ENCODE data around the gene PID1.

The PID1 gene

DNA sequence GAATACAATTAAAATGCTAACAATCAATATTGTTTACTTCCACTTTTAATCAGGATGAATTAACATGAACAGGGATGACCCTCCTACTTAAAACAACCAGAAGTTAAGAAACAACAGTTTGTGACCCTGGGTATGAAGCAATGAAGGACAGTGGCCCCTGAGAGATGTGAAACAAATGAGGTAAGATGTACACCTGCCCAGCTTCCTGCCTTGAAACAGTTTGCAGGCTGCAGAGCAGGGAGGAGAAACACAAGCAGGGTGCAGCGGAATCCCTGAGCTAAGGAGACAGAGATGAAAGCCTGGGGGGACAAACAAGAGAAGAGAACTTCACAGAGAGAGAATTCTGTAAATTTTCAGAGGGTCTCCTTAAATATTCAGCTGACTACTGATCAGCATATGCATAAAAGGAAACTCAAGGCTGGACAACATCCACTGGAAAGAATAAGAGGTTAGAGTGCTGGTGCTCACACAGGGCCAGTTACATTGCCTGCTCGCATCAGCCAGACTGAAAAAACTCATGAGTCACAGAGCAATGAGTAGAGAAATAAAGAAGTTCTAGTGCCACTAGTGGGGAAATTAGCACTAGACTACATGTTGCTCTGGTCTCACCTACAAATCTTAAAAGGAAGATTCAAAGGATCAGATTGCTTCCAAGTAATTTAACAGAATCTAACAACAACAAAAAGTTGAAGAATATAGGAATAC is 106.4 kb downstream of the PID1 start:
- DNase-seq (ENCODE audit: low read depth in 2 of 2), result no peak

- no peak for DNase-seq (ENCODE audit: low read depth in 2 of 2)
Measured at GRCh38 chr2:229163893-229164292, 107.2 kb downstream of the PID1 start.

DNA sequence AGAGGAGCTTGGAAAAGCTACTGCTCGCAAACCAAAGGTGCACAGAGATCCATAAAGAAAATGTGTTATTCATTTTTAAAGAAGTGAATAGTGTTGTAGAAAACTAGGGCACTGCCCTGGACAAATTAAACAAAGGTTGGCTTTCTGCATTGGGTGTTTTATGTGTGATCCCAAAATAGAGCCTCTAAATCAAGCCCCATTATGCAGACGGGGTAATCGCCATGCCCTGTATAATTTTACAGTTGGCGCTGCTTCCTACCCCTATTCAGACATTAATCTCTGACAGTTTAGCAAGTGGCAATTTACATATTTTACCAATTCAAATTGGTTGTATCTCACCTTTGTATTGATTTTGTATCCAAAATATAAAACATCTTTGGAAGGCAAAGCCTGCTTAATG is 109.1 kb downstream of the PID1 start:
- DNase-seq (ENCODE audit: low read depth in 2 of 2), result no peak

- no peak for DNase-seq (ENCODE audit: low read depth in 2 of 2)
Measured at GRCh38 chr2:229160984-229161383, 110.1 kb downstream of the PID1 start.

DNA sequence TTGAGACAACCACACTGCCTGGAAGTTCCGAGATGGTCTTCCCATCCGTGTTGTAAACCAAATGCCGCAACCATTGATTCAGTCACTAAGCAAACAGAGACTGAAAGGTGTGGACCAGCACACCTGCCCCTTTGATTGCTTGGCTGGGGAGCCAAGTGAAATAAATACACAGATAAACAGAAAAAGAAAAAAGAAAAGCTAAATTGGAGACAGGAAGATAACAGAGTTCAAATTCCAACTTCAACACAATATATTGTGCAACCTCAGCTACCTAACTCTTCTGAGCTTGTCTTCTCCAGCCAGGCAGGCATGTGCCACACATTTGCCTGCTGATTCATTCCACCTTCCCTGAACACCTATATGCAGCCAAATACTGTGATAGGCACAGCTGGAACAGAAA is 110.9 kb downstream of the PID1 start:
- DNase-seq (ENCODE audit: low read depth in 2 of 2), result no peak

DNA sequence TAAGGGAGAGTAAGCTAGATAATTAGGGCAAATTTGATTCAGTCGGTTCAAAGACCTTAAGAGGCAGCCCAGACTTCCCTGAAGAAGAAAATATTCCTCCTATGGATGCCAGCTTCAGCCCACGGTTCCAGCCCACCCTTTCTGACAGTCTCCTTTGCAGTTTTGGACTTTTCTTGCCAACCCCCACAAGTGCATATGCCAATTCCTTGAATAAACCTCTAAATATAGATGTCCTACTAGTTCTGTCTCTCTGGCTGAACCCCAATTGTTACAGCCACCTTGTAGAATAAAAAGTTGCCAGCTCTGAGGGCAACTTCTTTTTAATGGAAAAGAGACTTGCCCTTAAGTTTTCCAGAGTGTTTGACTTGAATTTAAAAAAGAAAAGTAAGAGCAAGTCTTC is 111.7 kb downstream of the PID1 start:
- no peak for DNase-seq (ENCODE audit: low read depth in 2 of 2)

- no peak for DNase-seq (ENCODE audit: low read depth in 2 of 2)
Measured at GRCh38 chr2:229154381-229154780, 116.7 kb downstream of the PID1 start.

DNA sequence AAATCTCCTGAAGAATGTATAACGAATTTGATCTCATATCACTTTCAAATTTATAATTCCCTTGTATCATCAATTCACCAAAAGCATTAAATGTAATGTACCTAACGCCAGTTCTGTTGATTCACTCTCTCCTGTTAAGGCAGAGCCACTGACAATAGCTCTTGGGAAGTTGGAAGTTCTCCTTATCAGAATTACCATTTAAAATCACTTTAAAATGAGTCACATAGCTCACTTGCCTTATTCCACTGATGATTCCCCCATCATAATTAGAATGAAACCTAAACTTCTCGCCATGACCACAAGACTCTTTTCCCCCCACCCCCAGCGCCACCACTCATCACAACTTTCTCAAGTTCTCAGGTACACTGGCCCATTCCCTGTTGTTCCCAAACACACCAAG is 117.1 kb downstream of the PID1 start:
- DNase-seq (ENCODE audit: low read depth in 2 of 2), result no peak

DNA sequence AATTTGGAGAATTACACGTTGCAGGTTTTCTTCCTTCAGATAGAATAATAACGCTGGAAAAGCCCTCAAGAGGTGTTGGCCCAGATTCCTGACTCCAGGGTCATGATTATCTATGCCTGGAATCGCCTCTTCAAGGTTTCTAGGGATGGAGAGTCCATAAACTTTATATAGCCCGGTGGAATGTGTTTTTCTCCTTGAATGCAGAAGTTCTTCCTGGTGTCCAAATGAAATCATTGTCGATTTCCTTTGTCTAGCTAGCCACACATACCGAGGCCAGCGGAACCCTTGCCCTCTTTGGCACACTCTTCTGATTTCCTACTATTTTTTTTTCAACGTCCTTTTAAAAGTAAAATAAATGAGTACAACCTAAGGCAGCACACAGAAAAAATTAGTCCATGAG is 117.8 kb downstream of the PID1 start:
- DNase-seq (ENCODE audit: low read depth in 2 of 2), result no peak

- DNase-seq (ENCODE audit: low read depth in 2 of 2), result no peak
Measured at GRCh38 chr2:229152674-229153073, 118.4 kb downstream of the PID1 start.

DNA sequence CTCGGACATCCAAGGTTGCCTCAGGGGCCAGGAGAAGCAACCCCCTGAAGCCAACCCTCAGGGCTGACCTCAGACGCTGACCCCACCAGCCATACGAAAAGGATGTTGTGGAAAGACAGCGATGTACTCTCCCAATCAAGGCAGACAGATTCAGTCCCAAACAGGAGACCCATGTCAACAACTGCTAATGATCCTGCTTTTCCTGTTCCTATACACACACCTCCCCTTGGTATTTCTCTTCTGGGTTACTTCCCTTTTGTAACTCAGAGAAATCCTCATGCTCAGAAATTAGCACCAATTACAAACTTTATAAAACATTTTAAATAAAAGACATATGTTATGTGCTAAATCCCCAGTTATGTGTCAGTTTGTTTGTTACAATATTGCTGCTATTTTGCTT is 120.8 kb downstream of the PID1 start:
- DNase-seq (ENCODE audit: low read depth in 2 of 2), result no peak

- no peak for DNase-seq (ENCODE audit: low read depth in 2 of 2)
Measured at GRCh38 chr2:229141424-229142025, 129.6 kb downstream of the PID1 start.

DNA sequence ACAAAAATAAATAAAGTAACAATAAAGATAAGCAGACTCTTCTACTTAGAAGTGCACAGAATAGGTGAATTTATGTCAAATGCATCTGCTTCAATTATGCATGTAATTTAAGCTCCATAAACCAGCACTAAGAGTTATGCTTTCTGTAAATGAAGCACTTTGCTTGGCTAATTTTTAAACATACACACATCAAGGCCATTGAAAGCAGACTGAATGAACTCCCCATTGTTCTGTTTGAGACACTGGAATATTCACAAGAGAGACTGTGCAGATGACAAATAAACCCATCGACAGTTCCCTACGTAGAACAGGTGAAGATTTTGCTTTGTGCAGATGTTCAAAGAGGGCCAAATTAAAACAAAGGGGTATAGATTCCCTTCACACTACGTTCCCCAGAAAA is 133.4 kb downstream of the PID1 start:
- DNase-seq (ENCODE audit: low read depth in 2 of 2), result no peak

GRCh38 chr2:229137066-229137465 is 134.0 kb downstream of the PID1 start:
- no peak for DNase-seq (ENCODE audit: low read depth in 2 of 2)

DNA sequence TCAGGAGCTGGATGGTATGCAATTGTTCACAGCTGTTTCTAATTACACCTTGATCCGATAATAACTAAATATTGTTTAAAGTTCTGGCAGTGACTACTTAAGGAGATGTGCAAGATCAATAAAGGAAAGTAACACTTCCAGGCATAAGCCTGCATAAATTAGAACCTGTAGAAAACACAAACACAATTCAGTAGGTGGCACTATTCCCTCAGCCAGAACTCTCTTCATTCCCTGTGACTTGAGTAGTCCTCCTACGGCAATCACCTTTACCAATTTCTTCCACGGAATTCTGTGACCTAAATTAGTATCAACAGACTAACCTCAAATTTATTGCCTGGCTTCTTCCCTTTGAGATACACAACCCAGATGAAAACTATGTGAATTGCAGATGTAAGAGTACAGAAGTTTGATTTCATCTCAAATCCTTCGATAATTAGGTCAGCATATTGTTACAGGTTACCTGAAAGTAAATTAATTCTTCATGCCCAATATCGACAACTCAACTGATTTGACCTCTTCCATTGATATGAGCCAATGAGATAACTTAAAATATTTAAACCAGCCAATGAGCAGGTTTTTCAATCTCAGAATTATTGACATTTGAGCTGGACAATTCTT is 137.8 kb downstream of the PID1 start:
- no peak for DNase-seq (ENCODE audit: low read depth in 2 of 2)

DNA sequence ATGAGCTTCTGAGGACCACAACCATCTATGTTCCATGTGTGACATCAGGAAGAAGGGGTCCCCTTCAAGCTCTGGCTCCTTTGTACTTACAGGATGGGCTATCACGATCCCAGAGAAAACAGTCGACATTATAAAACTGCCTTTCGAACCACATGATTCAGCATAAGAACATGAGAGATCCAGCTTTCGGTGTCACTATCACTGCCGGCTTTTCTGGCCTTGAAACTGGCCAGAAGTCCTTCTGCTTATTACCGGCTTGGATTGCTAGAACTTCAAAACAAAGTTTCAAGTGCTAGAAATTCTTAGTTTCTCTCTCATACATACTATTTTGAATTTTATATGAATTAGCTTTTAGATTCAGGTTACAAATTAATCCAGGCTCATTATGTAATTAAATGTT is 138.9 kb downstream of the PID1 start:
- DNase-seq (ENCODE audit: low read depth in 2 of 2), result no peak

DNA sequence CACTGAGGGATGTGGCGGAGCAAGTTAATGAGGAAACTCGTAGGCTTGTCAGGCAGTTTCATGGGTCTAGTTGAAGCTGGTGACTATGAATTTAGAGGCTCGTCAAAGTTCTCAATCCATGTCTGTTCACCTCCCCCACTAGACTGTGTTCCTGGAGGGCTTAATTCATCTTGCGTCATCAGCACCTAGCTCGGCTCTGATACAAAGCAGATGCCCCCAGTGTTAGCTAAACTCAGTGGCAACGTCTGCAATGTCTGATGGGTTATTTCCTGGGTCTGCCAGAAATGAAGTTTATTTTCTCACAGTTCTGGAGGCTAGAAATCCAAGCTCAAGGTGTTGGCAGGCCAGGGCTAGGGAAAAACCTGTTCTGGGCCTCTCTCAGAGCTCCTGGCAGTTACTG is 140.6 kb downstream of the PID1 start:
- DNase-seq (ENCODE audit: low read depth in 2 of 2), result no peak

DNA sequence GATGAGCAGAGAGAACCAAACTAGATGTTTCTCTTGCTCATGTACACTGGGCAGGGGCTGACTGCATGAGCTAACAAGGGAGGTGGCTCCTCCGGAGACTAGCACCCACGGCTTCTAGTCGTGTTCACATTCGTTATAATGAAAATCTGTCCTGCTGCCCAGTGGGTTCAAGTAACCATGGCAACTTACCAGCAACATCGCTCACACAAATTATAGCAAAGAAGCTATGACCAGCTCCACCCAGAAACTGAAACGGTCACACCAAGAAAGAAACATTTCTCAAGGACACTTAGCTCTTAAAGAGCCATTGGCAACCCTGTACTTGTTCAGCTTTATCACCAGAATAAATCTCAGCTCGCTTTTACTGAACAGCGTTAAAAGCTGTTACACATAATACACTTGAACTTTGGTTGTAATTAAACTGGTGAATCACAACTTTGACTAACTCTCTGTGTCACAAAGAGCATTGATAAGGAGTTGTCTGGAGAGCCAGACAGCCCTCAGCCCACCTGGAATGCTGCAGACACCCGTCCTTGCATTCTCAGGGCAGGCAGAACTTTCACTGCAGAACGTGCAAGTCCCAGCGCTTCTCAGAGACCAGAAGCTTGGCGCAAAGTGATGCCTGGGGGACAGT is 141.2 kb downstream of the PID1 start:
- no peak for DNase-seq (ENCODE audit: low read depth in 2 of 2)

DNA sequence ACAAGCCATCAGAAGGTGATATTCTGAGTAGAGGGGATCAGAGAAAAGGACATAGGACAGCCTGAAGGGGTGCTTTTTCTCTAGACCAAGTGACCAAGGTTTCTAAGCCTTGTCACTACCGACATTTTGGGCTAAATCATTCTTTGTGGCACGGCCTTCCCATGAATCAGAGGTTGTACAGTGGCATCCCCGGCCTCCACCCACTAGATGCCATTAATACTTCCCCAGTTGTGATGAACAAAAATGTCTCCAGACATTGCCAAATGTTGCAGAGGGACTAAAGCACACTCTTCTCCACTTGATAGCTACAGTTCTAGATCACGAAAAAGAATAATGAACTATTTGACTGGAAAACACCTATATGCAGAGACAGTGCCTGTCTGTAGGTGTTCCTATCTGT is 143.6 kb downstream of the PID1 start:
- no peak for DNase-seq (ENCODE audit: low read depth in 2 of 2)

DNA sequence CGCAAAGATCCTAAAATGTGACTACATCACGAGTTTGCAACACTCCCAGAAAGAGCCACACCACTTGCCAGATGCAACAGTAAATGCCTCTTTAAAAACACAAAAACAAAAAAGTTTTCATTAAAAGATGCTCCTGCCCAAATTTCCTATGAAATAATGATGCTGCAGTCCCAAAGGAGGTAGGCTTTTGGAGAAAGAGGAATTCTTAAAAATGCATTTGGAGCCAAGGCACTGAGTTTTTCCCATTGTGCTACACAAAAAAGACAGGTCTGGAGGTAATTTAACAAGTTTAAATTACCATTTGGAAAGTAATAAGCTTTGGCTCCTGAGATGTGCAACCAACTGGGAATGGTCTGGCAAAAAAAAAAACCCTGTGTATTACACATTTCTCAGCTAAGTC is 145.0 kb downstream of the PID1 start:
- DNase-seq (ENCODE audit: low read depth in 2 of 2), result no peak

DNA sequence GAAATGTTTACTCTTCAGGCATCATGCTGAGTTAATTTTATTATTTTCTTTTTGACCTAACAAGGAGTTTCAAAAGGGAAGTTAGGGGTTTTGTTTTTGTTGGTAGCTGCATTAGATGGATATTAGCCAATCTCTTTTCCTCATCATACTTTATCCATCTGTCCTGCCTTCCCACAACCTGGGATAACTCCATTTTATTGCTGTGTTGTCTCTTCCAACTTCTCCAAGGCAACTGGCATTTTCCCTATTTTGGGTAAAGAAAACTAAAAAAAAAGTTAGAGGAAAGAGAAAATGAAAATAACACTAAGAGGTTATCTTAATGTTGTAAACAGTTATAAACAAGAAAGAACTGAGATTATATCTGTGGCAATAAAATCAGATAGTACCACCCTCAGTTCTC is 147.0 kb downstream of the PID1 start:
- no peak for DNase-seq (ENCODE audit: low read depth in 2 of 2)

DNA sequence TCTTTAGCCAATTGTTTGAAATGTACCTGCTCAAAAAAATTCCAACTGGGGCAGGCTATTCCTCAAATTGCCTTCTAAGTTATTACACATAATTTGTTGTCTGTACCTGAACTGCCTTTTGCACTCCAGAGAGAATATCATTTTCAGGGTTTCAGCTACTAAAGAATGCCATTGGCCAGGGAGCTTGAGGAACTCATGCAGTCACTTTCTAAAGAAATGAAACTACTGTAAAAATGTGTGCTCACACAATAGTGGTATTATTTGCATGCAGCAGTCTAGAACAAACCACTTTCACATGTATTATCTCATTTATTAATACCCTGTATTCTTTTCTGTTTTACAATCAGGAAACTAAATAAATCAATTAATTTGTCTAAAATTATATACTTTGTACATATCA is 152.2 kb downstream of the PID1 start:
- DNase-seq (ENCODE audit: low read depth in 2 of 2), result no peak

- no peak for DNase-seq (ENCODE audit: low read depth in 2 of 2)
Measured at GRCh38 chr2:229118336-229118735, 152.8 kb downstream of the PID1 start.
